DND-41 (cell line): Measurements from ENCODE around the gene ALPL.

Source experiments
- ATAC-seq: fragments of 200-7000 bp; cut with Tn5 transposase; 3 replicates; pipeline ENCODE4 v1.9.1; 2021; ENCODE audit warnings: low read depth; ENCODE audit not compliant: insufficient read depth
- DNase-seq: peaks from one replicate; pipeline ENCODE4 v3.0.0-alpha.2; 2020
- H2AFZ ChIP-seq: 2 replicates; pipeline ENCODE4 v1.6.0; 2012; ENCODE audit warnings: low read depth, low read length
- H3K27ac ChIP-seq: 2 replicates; pipeline ENCODE4 v1.5.1; 2012; ENCODE audit warnings: low read length, inconsistent platforms
- H3K27me3 ChIP-seq: fragments of 200-600 bp; sonication (generic); 2 replicates; pipeline ENCODE4 v1.6.0; 2012; ENCODE audit warnings: low read length, mild to moderate bottlenecking, inconsistent platforms; ENCODE audit not compliant: insufficient read depth, poor library complexity
- H3K36me3 ChIP-seq: 2 replicates; pipeline ENCODE4 v1.5.1; 2012; ENCODE audit warnings: low read length, inconsistent platforms; ENCODE audit not compliant: insufficient read depth
- H3K4me1 ChIP-seq: 2 replicates; pipeline ENCODE4 v1.5.1; 2012; ENCODE audit warnings: mild to moderate bottlenecking, low read length; ENCODE audit not compliant: insufficient read depth
- H3K4me2 ChIP-seq: 2 replicates; pipeline ENCODE4 v1.6.0; 2012; ENCODE audit warnings: mild to moderate bottlenecking, moderate library complexity, low read length, inconsistent platforms; ENCODE audit not compliant: insufficient read depth
- H3K4me3 ChIP-seq, 2 experiments: fragments of 200-600 bp in 1 of 2; shearing (Covaris generic) in 1 of 2; 2 replicates each; pipeline ENCODE4 v1.5.1; 2012 to 2016; ENCODE audit warnings: inconsistent platforms in 2 of 2, low read length in 2 of 2, mild to moderate bottlenecking in 2 of 2, low read depth in 1 of 2, moderate library complexity in 1 of 2
- H3K79me2 ChIP-seq: 2 replicates; pipeline ENCODE4 v1.6.0; 2012; ENCODE audit warnings: low read length, inconsistent platforms; ENCODE audit not compliant: insufficient read depth
- H3K9ac ChIP-seq: 2 replicates; pipeline ENCODE4 v1.6.0; 2012; ENCODE audit warnings: low read depth, mild to moderate bottlenecking, inconsistent platforms, low read length, moderate library complexity
- H3K9me3 ChIP-seq: 2 replicates; pipeline ENCODE4 v1.5.1; 2012; ENCODE audit warnings: low read length, moderate library complexity, mild to moderate bottlenecking, inconsistent platforms; ENCODE audit not compliant: insufficient read depth, severe bottlenecking
- H4K20me1 ChIP-seq: 2 replicates; pipeline ENCODE4 v1.6.0; 2012; ENCODE audit warnings: low read length; ENCODE audit not compliant: insufficient read depth
- CTCF ChIP-seq: IDR thresholded peaks from 2 replicates; pipeline ENCODE4 v1.5.1; 2012; ENCODE audit warnings: borderline replicate concordance, low read length, moderate library complexity, mild to moderate bottlenecking; ENCODE audit not compliant: poor library complexity, severe bottlenecking; ENCODE audit errors: extremely low read depth
- EZH2 ChIP-seq: IDR thresholded peaks from 3 replicates; pipeline ENCODE4 v1.6.1; 2012; ENCODE audit warnings: borderline replicate concordance, low read depth, mild to moderate bottlenecking, moderate library complexity, low read length, inconsistent platforms; ENCODE audit not compliant: severe bottlenecking

Gene ALPL

DNA sequence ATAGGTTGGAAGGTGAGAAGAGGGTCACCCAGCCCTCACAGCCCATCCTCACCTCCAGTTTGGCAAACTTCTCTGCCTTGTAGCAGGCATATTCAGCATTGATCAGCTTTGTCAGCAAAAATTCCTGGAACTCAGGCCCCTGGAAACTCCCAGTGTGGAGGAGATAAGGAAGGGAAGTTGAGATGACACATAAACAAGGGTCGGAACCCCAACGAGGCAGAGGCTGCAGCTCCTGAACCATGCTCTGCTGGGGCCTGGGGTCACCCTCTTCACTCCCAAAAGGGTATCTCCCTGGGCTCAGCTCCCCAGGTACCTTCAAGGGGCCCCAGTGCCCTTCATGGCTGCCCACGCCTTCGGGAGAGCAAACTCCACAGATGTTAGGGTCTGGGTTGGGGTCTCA, 99.6 kb downstream of the ALPL start:
- Histone ChIP-seq H3K79me2 (no peaks in the 10 kb centered on the region), H3K9ac (no peak overlapping the region), H3K4me2 (no peak overlapping the region), H3K4me3 (no peak overlapping the region), H3K36me3 (no peaks in the 10 kb centered on the region), H3K27ac (no peak overlapping the region), H2AFZ (no peak overlapping the region), H3K4me1 (no peaks in the 10 kb centered on the region), H3K27me3 (no peaks in the 10 kb centered on the region), H4K20me1 (no peaks in the 10 kb centered on the region; the same call in none of the 2 replicates), H3K9me3 (no peaks in the 10 kb centered on the region)
- DNase-seq: no peak
- TF ChIP-seq EZH2 (no peak), CTCF (no peak)
- ATAC-seq: no peak

GRCh38 chr1:21610027-21610426, 100.8 kb downstream of the ALPL start:
- no peaks in the 10 kb centered on the region for H3K79me2 ChIP-seq
- DNase-seq (no peak), ATAC-seq (no peak)
- no peaks in the 10 kb centered on the region for H3K27me3 ChIP-seq
- H3K4me2 ChIP-seq: no peak overlapping the region
- no peak overlapping the region for H3K4me3 ChIP-seq
- no peaks in the 10 kb centered on the region for H3K9me3 ChIP-seq
- H2AFZ ChIP-seq: no peak overlapping the region
- H3K9ac ChIP-seq: no peak overlapping the region
- no peak overlapping the region for H3K27ac ChIP-seq
- no peaks in the 10 kb centered on the region; the same call in none of the 2 replicates for H4K20me1 ChIP-seq
- no peaks in the 10 kb centered on the region for H3K36me3 ChIP-seq
- H3K4me1 ChIP-seq: no peaks in the 10 kb centered on the region
- no peak for TF ChIP-seq EZH2
- TF ChIP-seq CTCF: no peak

DNA sequence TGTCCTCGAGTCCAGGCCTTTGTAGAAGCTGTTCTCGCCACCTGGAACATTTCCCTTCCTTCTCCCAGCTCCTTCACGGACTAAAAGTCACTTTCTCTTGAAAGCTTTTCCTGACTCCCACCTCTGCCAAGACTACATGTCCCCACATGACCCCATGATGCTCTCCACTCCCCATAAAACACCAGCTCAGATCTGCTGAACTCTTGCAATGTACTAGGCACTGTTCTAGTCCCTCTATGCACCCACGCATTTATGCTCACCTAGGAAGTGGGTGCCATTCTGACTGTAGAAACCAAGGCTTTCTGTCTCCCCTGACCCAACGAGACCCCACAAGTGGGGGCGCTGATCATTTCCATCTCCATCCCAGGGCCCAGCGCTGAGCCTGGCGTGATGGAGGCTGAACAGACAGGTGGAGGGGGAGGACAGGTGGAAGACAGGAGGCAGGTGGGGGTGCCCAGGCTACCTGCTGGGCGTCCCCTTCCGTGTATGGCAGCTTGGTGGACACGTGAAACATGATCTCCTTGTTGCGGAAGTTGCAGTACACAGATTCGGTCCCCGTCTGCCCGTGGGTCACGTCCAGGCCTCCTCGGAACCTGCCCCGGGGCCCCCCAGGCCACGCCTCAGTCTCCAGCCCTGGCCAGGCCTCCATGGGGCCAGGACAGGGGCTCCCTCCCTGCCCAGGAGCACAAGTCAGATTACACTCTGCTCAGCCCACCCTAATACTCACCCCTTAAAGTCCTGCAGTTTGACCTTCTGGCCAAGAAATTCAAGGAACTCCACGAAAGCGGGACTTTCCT, 102.0 kb downstream of the ALPL start:
- no peak overlapping the region for H3K4me3 ChIP-seq
- H3K4me1 ChIP-seq: no peaks in the 10 kb centered on the region
- no peak overlapping the region for H2AFZ ChIP-seq
- no peaks in the 10 kb centered on the region; the same call in 1 of the 2 replicates for H4K20me1 ChIP-seq
- no peaks in the 10 kb centered on the region for H3K27me3 ChIP-seq
- H3K9ac ChIP-seq: no peak overlapping the region
- no peaks in the 10 kb centered on the region for H3K79me2 ChIP-seq
- no peak for TF ChIP-seq EZH2
- no peak for TF ChIP-seq CTCF
- no peaks in the 10 kb centered on the region for H3K36me3 ChIP-seq
- no peak overlapping the region for H3K27ac ChIP-seq
- no peaks in the 10 kb centered on the region for H3K9me3 ChIP-seq
- no peak overlapping the region for H3K4me2 ChIP-seq
- DNase-seq: no peak
- no peak for ATAC-seq
